HepG2 (cell line): ENCODE results near the gene ITPR1. TPM values are rescaled to one million over a fixed set of nuclear protein-coding genes. Genes with fewer than 3 reads are reported as not detected.

Experiments
- ATAC-seq: fragments of 200-7000 bp; cut with Tn5 transposase; 3 replicates; pipeline ENCODE4 v1.9.1; 2020; ENCODE audit warnings: mild to moderate bottlenecking, moderate library complexity
- BruUV-seq: library from RNA; stranded (reverse); fragments of 400-500 nt; replicated peaks from 2 replicates; lab custom pipeline; 2021; lab: Mats Ljungman, UMichigan
- CTCF ChIA-PET: fragments of 300-600 bp; formaldehyde crosslinking; extraction: SDS; loops from one replicate; lab custom pipeline; 2021; ENCODE audit warnings: low total read pairs, inconsistent platforms, low intra/inter-chr PET ratio; lab: Yijun Ruan, JAX
- POLR2A ChIA-PET: fragments of 350-600 bp; sonication (Branson Sonifier 250); formaldehyde crosslinking; loops from one replicate; lab custom pipeline; 2020; ENCODE audit warnings: antibody characterized with exemption, inconsistent platforms; lab: Yijun Ruan, JAX
- DNase-seq: peaks from one replicate; pipeline ENCODE4 v3.0.0-alpha.2; 2015; ENCODE audit warnings: low spot score
- FAIRE-seq: peaks from 3 replicates; lab custom pipeline; 2011; peaks lifted over from hg19 to GRCh38; lab: Jason Lieb, UNC
- H2AFZ ChIP-seq: one replicate; pipeline ENCODE4 v1.6.1; 2011; ENCODE audit warnings: low read length, inconsistent platforms
- H3K27ac ChIP-seq: fragments of 300-600 bp; 3 replicates; pipeline ENCODE4 v1.8.0; 2011; ENCODE audit warnings: mixed run types, mild to moderate bottlenecking, mixed read lengths, low read length, inconsistent platforms; ENCODE audit not compliant: insufficient read depth; ENCODE audit errors: extremely low read length
- H3K27me3 ChIP-seq, 2 experiments: fragments of 200-600 bp in 1 of 2; 2 replicates in 1 of 2; 3 replicates in 1 of 2; pipeline versions ENCODE4 v1.6.0 to v1.8.0; 2011; ENCODE audit warnings: low read length in 2 of 2, mild to moderate bottlenecking in 2 of 2, moderate library complexity in 2 of 2, inconsistent platforms in 1 of 2; ENCODE audit not compliant: insufficient read depth in 2 of 2, control insufficient read depth in 1 of 2
- H3K36me3 ChIP-seq, 2 experiments: fragments of 200-600 bp in 1 of 2; replicated peaks in 1 of 2; 2 replicates in 1 of 2; 3 replicates in 1 of 2; pipeline versions ENCODE4 v1.5.1 to v1.8.0; 2011; ENCODE audit warnings: low read length in 2 of 2, inconsistent platforms in 1 of 2; ENCODE audit not compliant: insufficient read depth in 2 of 2, control insufficient read depth in 1 of 2
- H3K4me1 ChIP-seq: 2 replicates; pipeline ENCODE4 v1.5.1; 2012; ENCODE audit warnings: low read length, inconsistent platforms; ENCODE audit not compliant: insufficient read depth
- H3K4me2 ChIP-seq: 2 replicates; pipeline ENCODE4 v1.6.0; 2011; ENCODE audit warnings: low read depth, low read length, inconsistent platforms
- H3K4me3 ChIP-seq, 3 experiments: fragments of 200-600 bp in 1 of 3; sonication (generic), shearing (Covaris generic) in 1 of 3; replicated peaks in 1 of 3; 2 replicates each; pipeline ENCODE4 v1.5.1; 2011 to 2016; ENCODE audit warnings: low read length in 3 of 3, inconsistent platforms in 2 of 3, low read depth in 2 of 3, mild to moderate bottlenecking in 2 of 3, control low read depth in 1 of 3, mixed read lengths in 1 of 3; ENCODE audit not compliant: insufficient read depth in 1 of 3
- H3K79me2 ChIP-seq: one replicate; pipeline ENCODE4 v1.6.1; 2011; ENCODE audit warnings: low read length, inconsistent platforms; ENCODE audit not compliant: insufficient read depth
- H3K9ac ChIP-seq: 2 replicates; pipeline ENCODE4 v1.6.0; 2011; ENCODE audit warnings: mild to moderate bottlenecking, low read depth, low read length, inconsistent platforms; ENCODE audit not compliant: insufficient read depth
- H3K9me3 ChIP-seq: 2 replicates; pipeline ENCODE4 v1.5.1; 2012; ENCODE audit warnings: mild to moderate bottlenecking, low read length
- H4K20me1 ChIP-seq: 2 replicates; pipeline ENCODE4 v1.6.0; 2011; ENCODE audit warnings: inconsistent platforms, mild to moderate bottlenecking, low read length, moderate library complexity; ENCODE audit not compliant: insufficient read depth
- ARID5B ChIP-seq: IDR thresholded peaks from 2 replicates; pipeline ENCODE4 v1.4.0; 2020; ENCODE audit warnings: mild to moderate bottlenecking, missing genetic modification reagents
- CEBPZ ChIP-seq: IDR thresholded peaks from 2 replicates; pipeline ENCODE4 v1.6.1; 2012; ENCODE audit warnings: low read length, improper control_type of control experiment
- ELF4 ChIP-seq: sonication (generic); formaldehyde crosslinking; IDR thresholded peaks from 2 replicates; pipeline ENCODE4 v1.5.0; 2020; ENCODE audit warnings: missing genetic modification reagents, mild to moderate bottlenecking, moderate library complexity, borderline replicate concordance
- HDAC1 ChIP-seq: sonication (generic); formaldehyde crosslinking; IDR thresholded peaks from 2 replicates; pipeline ENCODE4 v1.5.1; 2020; ENCODE audit warnings: mild to moderate bottlenecking, missing genetic modification reagents
- HNRNPH1 ChIP-seq: fragments of 200-400 bp; formaldehyde crosslinking; optimal IDR thresholded peaks from 2 replicates; pipeline ENCODE3; 2017; ENCODE audit warnings: mild to moderate bottlenecking, low read depth, low read length
- JUND ChIP-seq: sonication (generic); formaldehyde crosslinking; IDR thresholded peaks from 2 replicates; pipeline ENCODE4 v1.8.0; 2022; ENCODE audit warnings: mild to moderate bottlenecking, missing genetic modification reagents
- SIX1 ChIP-seq: sonication (generic); formaldehyde crosslinking; IDR thresholded peaks from 2 replicates; pipeline ENCODE4 v1.4.0; 2020; ENCODE audit warnings: missing genetic modification reagents, borderline replicate concordance
- SP5 ChIP-seq: IDR thresholded peaks from 2 replicates; pipeline ENCODE4 v1.6.1; 2016; ENCODE audit warnings: low read depth, borderline replicate concordance
- SRSF4 ChIP-seq: fragments of 200-400 bp; formaldehyde crosslinking; IDR thresholded peaks from one replicate; pipeline ENCODE4 v1.6.1; 2018; ENCODE audit warnings: mild to moderate bottlenecking, low read depth, low read length, moderate library complexity; ENCODE audit not compliant: poor library complexity, severe bottlenecking
- ZBTB38 ChIP-seq: sonication (generic); formaldehyde crosslinking; IDR thresholded peaks from 2 replicates; pipeline ENCODE4 v1.5.1; 2020; ENCODE audit warnings: mild to moderate bottlenecking, missing genetic modification reagents
- WGBS: methylation state at CpG from one replicate; pipeline ENCODE4 v1.1.6; 2017; ENCODE audit warnings: low lambda C conversion rate; 5-methylcytosine and 5-hydroxymethylcytosine counted together
- in situ Hi-C: cut with HindIII; loops from 2 replicates; pipeline ENCODE4 v1.10.0; 2017; ENCODE audit warnings: low pct_unique_long_range_greater_than_20kb; ENCODE audit not compliant: extremely low pct_ligation_motif_present
- intact Hi-C: fragments of 100-400 bp; cut with micrococcal nuclease; formaldehyde crosslinking; loops from one replicate; pipeline ENCODE4 v1.10.0; 2022; ENCODE audit not compliant: unreplicated experiment
- polyA plus RNA-seq, 8 experiments: library from polyadenylated mRNA; depleted of rRNA in 3 of 8; stranded (reverse) in 7 of 8; unstranded in 1 of 8; fragments of >200 nt; fragmentation: Illumina TruSeq in 4 of 8; extraction: Trizol in 4 of 8; gene quantifications; 2 replicates each; pipeline versions ENCODE4 v1.2.1 to v1.2.3, GENCODE V29; 2011 to 2016; ENCODE audit warnings: low read depth in 4 of 8, missing spikeins in 1 of 8, mixed read lengths in 1 of 8; ENCODE audit not compliant: insufficient read depth in 1 of 8
- total RNA-seq, 5 experiments: library from RNA; depleted of rRNA; stranded (reverse); fragments of >200 nt; fragmentation: Illumina TruSeq; extraction: Trizol; gene quantifications; 2 replicates each; pipeline ENCODE4 v1.2.3, GENCODE V29; 2016; ENCODE audit warnings: low read depth in 1 of 5

Gene ITPR1
- total and polyA plus RNA-seq, 2 of the 13 experiments (the other 11 are each of a cell fraction or from before 2014, with no cell fraction given) = 10.0 to 11.4 TPM

GRCh38 chr3:4582624-4583023, 89.5 kb downstream of the ITPR1 start:
- no TSS peak for BruUV-seq
- intact Hi-C loops (no loop called here), in situ Hi-C loops (no loop called here)
- ATAC-seq (no peak), FAIRE-seq (no peak), DNase-seq (no peak)
- no peak overlapping the region for H2AFZ ChIP-seq
- ChIA-PET POLR2A (no interaction called here), CTCF (no interaction called here)
- 83% methylated on average over 3 of the region's 3 CpGs for WGBS
- no peaks in the 10 kb centered on the region for H3K36me3 ChIP-seq
- TF ChIP-seq JUND (no peak), SRSF4 (no peak), ZBTB38 (CRISPR knock-in tag) (no peak), ARID5B (CRISPR knock-in tag) (no peak), HDAC1 (CRISPR knock-in tag) (no peak), ELF4 (CRISPR knock-in tag) (no peak), HNRNPH1 (no peak), SIX1 (CRISPR knock-in tag) (no peak), SP5 (CRISPR knock-in tag) (no peak), CEBPZ (no peak)
- H4K20me1 ChIP-seq = no peaks in the 10 kb centered on the region
- no peaks in the 10 kb centered on the region for H3K79me2 ChIP-seq
- H3K9ac ChIP-seq = no peak overlapping the region
- no peak overlapping the region for H3K4me3 ChIP-seq
- H3K4me1 ChIP-seq = no peaks in the 10 kb centered on the region
- H3K4me2 ChIP-seq = no peak overlapping the region
- H3K27ac ChIP-seq = no peak overlapping the region
- H3K27me3 ChIP-seq = no peaks in the 10 kb centered on the region
- H3K9me3 ChIP-seq = no peaks in the 10 kb centered on the region
